Measurements from ENCODE around the gene KCNAB1.

The KCNAB1 gene

DNA sequence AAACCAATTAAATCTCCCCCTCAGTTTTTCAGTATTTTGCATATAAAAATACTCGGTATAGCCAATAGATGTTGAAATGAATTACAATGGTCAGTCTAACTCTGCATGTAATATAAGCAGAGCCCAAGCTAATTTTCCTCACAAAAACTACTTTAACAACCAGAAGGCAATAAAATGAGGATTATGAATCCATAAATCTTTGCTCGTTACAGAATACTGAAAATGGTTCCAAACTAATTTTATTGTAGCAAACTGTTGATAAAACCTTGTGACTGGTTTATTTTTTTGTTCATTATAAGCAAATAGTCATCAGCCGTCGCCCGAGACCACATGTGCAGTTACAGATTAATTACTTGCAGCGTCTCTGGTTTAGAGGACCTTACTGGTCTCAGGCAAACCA lies 251.3 kb downstream of the KCNAB1 start:
- no peak for TF ChIP-seq TAF1 (IDR thresholded peaks at IDR 0.05; ENCODE audit: borderline replicate concordance, insufficient read depth, low read length)
- TF ChIP-seq, protein P1, sequence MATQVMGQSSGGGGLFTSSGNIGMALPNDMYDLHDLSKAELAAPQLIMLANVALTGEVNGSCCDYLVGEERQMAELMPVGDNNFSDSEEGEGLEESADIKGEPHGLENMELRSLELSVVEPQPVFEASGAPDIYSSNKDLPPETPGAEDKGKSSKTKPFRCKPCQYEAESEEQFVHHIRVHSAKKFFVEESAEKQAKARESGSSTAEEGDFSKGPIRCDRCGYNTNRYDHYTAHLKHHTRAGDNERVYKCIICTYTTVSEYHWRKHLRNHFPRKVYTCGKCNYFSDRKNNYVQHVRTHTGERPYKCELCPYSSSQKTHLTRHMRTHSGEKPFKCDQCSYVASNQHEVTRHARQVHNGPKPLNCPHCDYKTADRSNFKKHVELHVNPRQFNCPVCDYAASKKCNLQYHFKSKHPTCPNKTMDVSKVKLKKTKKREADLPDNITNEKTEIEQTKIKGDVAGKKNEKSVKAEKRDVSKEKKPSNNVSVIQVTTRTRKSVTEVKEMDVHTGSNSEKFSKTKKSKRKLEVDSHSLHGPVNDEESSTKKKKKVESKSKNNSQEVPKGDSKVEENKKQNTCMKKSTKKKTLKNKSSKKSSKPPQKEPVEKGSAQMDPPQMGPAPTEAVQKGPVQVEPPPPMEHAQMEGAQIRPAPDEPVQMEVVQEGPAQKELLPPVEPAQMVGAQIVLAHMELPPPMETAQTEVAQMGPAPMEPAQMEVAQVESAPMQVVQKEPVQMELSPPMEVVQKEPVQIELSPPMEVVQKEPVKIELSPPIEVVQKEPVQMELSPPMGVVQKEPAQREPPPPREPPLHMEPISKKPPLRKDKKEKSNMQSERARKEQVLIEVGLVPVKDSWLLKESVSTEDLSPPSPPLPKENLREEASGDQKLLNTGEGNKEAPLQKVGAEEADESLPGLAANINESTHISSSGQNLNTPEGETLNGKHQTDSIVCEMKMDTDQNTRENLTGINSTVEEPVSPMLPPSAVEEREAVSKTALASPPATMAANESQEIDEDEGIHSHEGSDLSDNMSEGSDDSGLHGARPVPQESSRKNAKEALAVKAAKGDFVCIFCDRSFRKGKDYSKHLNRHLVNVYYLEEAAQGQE (IDR thresholded peaks at IDR 0.05; ENCODE audit: insufficient read depth in 1 of 2, low read depth in 2 of 2, low read length in 2 of 2), result no peak
- TF ChIP-seq FOXP2 (optimal IDR thresholded peaks at IDR 0.05; ENCODE audit: borderline replicate concordance, extremely low read depth, extremely low read length, insufficient read depth), result no peak
- TF ChIP-seq SIN3A (IDR thresholded peaks at IDR 0.05; ENCODE audit: borderline replicate concordance, insufficient read depth, low read length), result no peak
- no peak for TF ChIP-seq POLR2AphosphoS5 (IDR thresholded peaks at IDR 0.05; ENCODE audit: low read depth, low read length)

DNA sequence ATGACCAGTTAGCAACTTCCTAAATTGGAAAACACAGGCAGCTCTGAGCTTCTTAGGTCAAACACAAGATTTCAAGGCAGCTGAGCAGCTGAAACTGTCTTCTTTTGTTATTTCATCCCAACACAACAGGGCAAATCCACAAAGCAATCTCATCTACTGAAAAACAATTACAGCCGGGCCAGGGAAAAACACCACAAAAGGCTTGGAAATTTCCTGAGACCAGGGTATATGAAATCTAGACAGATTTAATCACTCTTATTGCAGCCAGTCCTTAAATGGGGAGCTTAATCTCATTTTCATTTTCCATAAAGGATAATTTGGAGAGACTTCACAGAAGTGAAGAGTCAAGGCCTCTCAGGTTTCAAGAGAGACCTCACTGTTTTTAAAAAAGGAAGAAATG lies 252.7 kb downstream of the KCNAB1 start:
- no peak for TF ChIP-seq TAF1 (IDR thresholded peaks at IDR 0.05; ENCODE audit: borderline replicate concordance, insufficient read depth, low read length)
- TF ChIP-seq POLR2AphosphoS5 (IDR thresholded peaks at IDR 0.05; ENCODE audit: low read depth, low read length), result no peak
- TF ChIP-seq, protein P1 (IDR thresholded peaks at IDR 0.05; ENCODE audit: insufficient read depth in 1 of 2, low read depth in 2 of 2, low read length in 2 of 2), result no peak
- no peak for TF ChIP-seq SIN3A (IDR thresholded peaks at IDR 0.05; ENCODE audit: borderline replicate concordance, insufficient read depth, low read length)

DNA sequence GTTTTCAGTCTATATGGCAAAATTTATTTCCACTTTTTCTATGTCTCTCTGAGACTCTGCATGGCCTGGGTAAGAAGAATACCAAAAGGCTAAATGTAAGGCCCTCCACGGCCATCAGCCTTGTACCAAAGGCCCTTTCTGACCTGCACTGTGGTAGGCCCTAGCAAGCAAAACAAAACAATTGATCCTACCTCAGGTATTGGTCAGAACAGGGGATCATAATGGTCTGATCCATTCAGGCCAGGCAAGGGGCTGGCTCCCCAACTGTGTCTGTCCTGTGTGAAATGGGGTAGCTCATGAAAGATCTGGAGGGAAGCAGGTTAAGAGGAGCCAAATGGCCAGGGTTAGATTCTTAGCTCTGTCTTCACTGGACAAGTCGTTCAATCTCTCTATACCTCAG lies 253.3 kb downstream of the KCNAB1 start:
- TF ChIP-seq POLR2AphosphoS5 (IDR thresholded peaks at IDR 0.05; ENCODE audit: low read depth, low read length), result no peak
- TF ChIP-seq FOXP2 (optimal IDR thresholded peaks at IDR 0.05; ENCODE audit: borderline replicate concordance, extremely low read depth, extremely low read length, insufficient read depth), result no peak
- TF ChIP-seq, protein P1 (IDR thresholded peaks at IDR 0.05; ENCODE audit: insufficient read depth in 1 of 2, low read depth in 2 of 2, low read length in 2 of 2), result no peak
- no peak for TF ChIP-seq TAF1 (IDR thresholded peaks at IDR 0.05; ENCODE audit: borderline replicate concordance, insufficient read depth, low read length)
- TF ChIP-seq SIN3A (IDR thresholded peaks at IDR 0.05; ENCODE audit: borderline replicate concordance, insufficient read depth, low read length), result no peak

DNA sequence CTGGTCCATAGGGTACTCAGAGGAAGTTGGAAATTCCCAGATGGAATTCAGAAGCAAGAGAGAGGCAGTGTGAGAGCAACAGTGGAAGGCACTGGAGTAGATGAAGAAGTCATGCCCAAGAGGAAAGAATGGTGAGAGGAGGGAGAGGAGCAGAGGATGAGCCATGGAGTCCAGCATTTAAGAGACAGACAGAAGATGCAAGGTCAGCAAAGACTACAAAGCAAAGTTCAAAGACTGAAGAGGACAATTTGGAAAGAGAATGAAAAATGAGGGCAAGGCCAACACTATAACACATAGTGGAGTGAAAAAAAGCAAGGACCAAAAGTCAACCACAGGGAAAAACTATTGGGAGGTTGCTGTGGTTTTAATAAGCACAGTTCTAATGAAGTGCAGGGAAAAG lies 255.8 kb downstream of the KCNAB1 start:
- TF ChIP-seq, protein P1 (IDR thresholded peaks at IDR 0.05; ENCODE audit: insufficient read depth in 1 of 2, low read depth in 2 of 2, low read length in 2 of 2), result no peak
- no peak for TF ChIP-seq SIN3A (IDR thresholded peaks at IDR 0.05; ENCODE audit: borderline replicate concordance, insufficient read depth, low read length)
- TF ChIP-seq TAF1 (IDR thresholded peaks at IDR 0.05; ENCODE audit: borderline replicate concordance, insufficient read depth, low read length), result no peak
- no peak for TF ChIP-seq FOXP2 (optimal IDR thresholded peaks at IDR 0.05; ENCODE audit: borderline replicate concordance, extremely low read depth, extremely low read length, insufficient read depth)
- TF ChIP-seq POLR2AphosphoS5 (IDR thresholded peaks at IDR 0.05; ENCODE audit: low read depth, low read length), result no peak

DNA sequence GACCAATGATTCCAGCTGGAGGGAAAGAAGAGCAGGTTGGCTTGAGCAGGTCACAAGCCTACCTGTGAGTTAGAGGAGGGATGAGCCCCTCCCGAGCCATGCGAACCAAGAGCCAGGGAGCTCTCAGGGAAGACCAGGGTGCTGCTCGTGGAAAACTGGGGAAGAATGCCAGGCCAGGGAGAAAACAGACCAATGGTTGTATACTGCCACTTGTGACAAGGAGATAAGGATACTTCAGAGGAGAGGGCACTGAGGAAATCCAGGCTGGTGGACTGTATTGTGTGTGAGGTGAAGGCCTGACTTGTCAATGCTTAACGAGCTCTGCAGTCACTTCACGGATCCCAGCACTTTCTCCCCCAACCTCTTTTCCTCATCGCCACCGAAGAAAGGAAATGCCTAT lies 256.9 kb downstream of the KCNAB1 start:
- no peak for TF ChIP-seq SIN3A (IDR thresholded peaks at IDR 0.05; ENCODE audit: borderline replicate concordance, insufficient read depth, low read length)

All from PFSK-1 (cell line).